ENCODE measurements around the gene STOML1. TPM values are rescaled to one million over a fixed set of nuclear protein-coding genes. Genes with fewer than 3 reads are reported as not detected.

Gene STOML1
- total RNA-seq, 1 experiment from 2014 or later, result 5.0 TPM

DNA sequence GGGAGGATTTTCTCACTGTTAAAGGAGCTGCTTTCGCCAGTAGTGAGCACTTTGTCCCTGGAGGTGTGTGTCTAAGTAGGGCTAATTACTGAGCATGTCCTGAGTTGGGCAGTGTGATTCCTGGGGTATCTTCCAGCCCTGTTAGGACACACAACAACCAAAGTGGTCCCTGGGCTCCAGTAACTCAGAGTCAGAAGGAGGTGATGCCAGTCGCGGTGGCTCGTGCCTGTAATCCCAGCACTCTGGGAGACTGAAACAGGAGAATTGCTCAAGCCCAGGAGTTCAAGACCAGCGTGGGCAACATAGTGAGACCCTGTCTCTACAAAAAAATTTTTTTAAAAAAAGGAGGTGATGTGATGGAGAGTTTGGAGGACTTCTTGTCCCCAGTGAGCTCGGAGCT lies 40.0 kb upstream of the STOML1 start:
- BruUV-seq (replicated peaks), result no TSS peak
- DNase-seq (ENCODE audit: low read depth, low spot score) (no peak), ATAC-seq (no peak)
- no peak overlapping the region for H3K4me3 ChIP-seq (replicated peaks in 1 of 2; ENCODE audit: low read depth in 1 of 2, low read length in 2 of 2)
- intact Hi-C loops (cut with micrococcal nuclease), result no loop called here
- no peaks in the 10 kb centered on the region for H3K4me1 ChIP-seq (ENCODE audit: control insufficient read depth in 1 of 2, insufficient read depth in 2 of 2, low read length in 2 of 2)
- no peak overlapping the region for H2AFZ ChIP-seq (ENCODE audit: low read depth, low read length, poor library complexity, severe bottlenecking)
- TF ChIP-seq, protein P1, sequence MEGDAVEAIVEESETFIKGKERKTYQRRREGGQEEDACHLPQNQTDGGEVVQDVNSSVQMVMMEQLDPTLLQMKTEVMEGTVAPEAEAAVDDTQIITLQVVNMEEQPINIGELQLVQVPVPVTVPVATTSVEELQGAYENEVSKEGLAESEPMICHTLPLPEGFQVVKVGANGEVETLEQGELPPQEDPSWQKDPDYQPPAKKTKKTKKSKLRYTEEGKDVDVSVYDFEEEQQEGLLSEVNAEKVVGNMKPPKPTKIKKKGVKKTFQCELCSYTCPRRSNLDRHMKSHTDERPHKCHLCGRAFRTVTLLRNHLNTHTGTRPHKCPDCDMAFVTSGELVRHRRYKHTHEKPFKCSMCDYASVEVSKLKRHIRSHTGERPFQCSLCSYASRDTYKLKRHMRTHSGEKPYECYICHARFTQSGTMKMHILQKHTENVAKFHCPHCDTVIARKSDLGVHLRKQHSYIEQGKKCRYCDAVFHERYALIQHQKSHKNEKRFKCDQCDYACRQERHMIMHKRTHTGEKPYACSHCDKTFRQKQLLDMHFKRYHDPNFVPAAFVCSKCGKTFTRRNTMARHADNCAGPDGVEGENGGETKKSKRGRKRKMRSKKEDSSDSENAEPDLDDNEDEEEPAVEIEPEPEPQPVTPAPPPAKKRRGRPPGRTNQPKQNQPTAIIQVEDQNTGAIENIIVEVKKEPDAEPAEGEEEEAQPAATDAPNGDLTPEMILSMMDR (IDR thresholded peaks at IDR 0.05 in 2 of 3, conservative IDR thresholded peaks at IDR 0.05 in 1 of 3; ENCODE audit: borderline replicate concordance in 1 of 3, insufficient read depth in 1 of 3, low read depth in 2 of 3, low read length in 2 of 3), result no peak
- TF ChIP-seq, protein P2, sequence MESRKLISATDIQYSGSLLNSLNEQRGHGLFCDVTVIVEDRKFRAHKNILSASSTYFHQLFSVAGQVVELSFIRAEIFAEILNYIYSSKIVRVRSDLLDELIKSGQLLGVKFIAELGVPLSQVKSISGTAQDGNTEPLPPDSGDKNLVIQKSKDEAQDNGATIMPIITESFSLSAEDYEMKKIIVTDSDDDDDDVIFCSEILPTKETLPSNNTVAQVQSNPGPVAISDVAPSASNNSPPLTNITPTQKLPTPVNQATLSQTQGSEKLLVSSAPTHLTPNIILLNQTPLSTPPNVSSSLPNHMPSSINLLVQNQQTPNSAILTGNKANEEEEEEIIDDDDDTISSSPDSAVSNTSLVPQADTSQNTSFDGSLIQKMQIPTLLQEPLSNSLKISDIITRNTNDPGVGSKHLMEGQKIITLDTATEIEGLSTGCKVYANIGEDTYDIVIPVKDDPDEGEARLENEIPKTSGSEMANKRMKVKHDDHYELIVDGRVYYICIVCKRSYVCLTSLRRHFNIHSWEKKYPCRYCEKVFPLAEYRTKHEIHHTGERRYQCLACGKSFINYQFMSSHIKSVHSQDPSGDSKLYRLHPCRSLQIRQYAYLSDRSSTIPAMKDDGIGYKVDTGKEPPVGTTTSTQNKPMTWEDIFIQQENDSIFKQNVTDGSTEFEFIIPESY (IDR thresholded peaks at IDR 0.05; ENCODE audit: extremely low read depth, insufficient replicate concordance, low read length), result no peak
- TF ChIP-seq RAD21 (IDR thresholded peaks at IDR 0.05; ENCODE audit: low read depth) (no peak), SIN3A (IDR thresholded peaks at IDR 0.05; ENCODE audit: low read depth) (no peak), EZH2 (IDR thresholded peaks at IDR 0.05) (no peak), YY1 (IDR thresholded peaks at IDR 0.05; ENCODE audit: extremely low read depth, insufficient replicate concordance, low read depth, low read length) (no peak), CEBPB (IDR thresholded peaks at IDR 0.05; ENCODE audit: low read depth) (no peak), FOSL1 (IDR thresholded peaks at IDR 0.05; ENCODE audit: low read depth) (no peak), EZH2phosphoT487 (IDR thresholded peaks at IDR 0.05; ENCODE audit: borderline replicate concordance) (no peak), ZNF274 (IDR thresholded peaks at IDR 0.05; ENCODE audit: low read depth, low read length) (no peak), EGR1 (IDR thresholded peaks at IDR 0.05; ENCODE audit: low read depth) (no peak), ZFX (IDR thresholded peaks at IDR 0.05) (no peak), TCF7L2 (IDR thresholded peaks at IDR 0.05; ENCODE audit: borderline replicate concordance, extremely low read depth, insufficient read depth, insufficient read length) (no peak), POLR2AphosphoS5 (IDR thresholded peaks at IDR 0.05; ENCODE audit: low read depth, low read length) (no peak), CBX3 (IDR thresholded peaks at IDR 0.05; ENCODE audit: low read depth) (no peak), POLR2A (IDR thresholded peaks at IDR 0.05; ENCODE audit: borderline replicate concordance, extremely low read depth, insufficient read depth, insufficient read length) (no peak)
- TF ChIP-seq, protein P3, sequence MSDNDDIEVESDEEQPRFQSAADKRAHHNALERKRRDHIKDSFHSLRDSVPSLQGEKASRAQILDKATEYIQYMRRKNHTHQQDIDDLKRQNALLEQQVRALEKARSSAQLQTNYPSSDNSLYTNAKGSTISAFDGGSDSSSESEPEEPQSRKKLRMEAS (IDR thresholded peaks at IDR 0.05), result no peak
- TF ChIP-seq, protein P4, sequence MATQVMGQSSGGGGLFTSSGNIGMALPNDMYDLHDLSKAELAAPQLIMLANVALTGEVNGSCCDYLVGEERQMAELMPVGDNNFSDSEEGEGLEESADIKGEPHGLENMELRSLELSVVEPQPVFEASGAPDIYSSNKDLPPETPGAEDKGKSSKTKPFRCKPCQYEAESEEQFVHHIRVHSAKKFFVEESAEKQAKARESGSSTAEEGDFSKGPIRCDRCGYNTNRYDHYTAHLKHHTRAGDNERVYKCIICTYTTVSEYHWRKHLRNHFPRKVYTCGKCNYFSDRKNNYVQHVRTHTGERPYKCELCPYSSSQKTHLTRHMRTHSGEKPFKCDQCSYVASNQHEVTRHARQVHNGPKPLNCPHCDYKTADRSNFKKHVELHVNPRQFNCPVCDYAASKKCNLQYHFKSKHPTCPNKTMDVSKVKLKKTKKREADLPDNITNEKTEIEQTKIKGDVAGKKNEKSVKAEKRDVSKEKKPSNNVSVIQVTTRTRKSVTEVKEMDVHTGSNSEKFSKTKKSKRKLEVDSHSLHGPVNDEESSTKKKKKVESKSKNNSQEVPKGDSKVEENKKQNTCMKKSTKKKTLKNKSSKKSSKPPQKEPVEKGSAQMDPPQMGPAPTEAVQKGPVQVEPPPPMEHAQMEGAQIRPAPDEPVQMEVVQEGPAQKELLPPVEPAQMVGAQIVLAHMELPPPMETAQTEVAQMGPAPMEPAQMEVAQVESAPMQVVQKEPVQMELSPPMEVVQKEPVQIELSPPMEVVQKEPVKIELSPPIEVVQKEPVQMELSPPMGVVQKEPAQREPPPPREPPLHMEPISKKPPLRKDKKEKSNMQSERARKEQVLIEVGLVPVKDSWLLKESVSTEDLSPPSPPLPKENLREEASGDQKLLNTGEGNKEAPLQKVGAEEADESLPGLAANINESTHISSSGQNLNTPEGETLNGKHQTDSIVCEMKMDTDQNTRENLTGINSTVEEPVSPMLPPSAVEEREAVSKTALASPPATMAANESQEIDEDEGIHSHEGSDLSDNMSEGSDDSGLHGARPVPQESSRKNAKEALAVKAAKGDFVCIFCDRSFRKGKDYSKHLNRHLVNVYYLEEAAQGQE (IDR thresholded peaks at IDR 0.05; ENCODE audit: low read depth), result no peak
- TF ChIP-seq, protein P5, sequence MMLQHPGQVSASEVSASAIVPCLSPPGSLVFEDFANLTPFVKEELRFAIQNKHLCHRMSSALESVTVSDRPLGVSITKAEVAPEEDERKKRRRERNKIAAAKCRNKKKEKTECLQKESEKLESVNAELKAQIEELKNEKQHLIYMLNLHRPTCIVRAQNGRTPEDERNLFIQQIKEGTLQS (IDR thresholded peaks at IDR 0.05), result no peak
- no peak overlapping the region for H3K27ac ChIP-seq (ENCODE audit: low read depth, low read length)
- ChIA-PET POLR2A (no interaction called here), CTCF (interaction anchor here (1.1 to 1.4 kb wide), 3 partner anchors 9 to 22 kb away, joined by 3 to 4 read pairs (median 3); no protein-coding TSS in a partner anchor), RAD21 (ENCODE audit: low non-redundant PET in 1 of 2, low total read pairs in 2 of 2, uncharacterized antibody in 2 of 2, unreplicated experiment in 2 of 2) (no interaction called here)
- H3K9me3 ChIP-seq (ENCODE audit: control insufficient read depth in 1 of 2, insufficient read depth in 1 of 2, low read depth in 1 of 2, low read length in 2 of 2), result no peaks in the 10 kb centered on the region
- no peak overlapping the region for H3K4me2 ChIP-seq (ENCODE audit: low read length)
- no peaks in the 10 kb centered on the region; a peak in 1 of 4 replicates for H3K36me3 ChIP-seq (ENCODE audit: control insufficient read depth in 1 of 2, insufficient read depth in 2 of 2, low read length in 2 of 2)
- no peak overlapping the region for H3K9ac ChIP-seq (ENCODE audit: low read length)
- H4K20me1 ChIP-seq (ENCODE audit: insufficient read depth), result no peaks in the 10 kb centered on the region
- no peaks in the 10 kb centered on the region for H3K9me2 ChIP-seq (ENCODE audit: insufficient read depth)
- no peaks in the 10 kb centered on the region for H3K27me3 ChIP-seq (ENCODE audit: insufficient read depth, low read length)
- no peaks in the 10 kb centered on the region for H3K79me2 ChIP-seq (ENCODE audit: insufficient read depth, low read length)

Data from HCT116 (cell line).